CD14-positive monocyte (primary cell): ENCODE results near the gene SYCP3. TPM values are rescaled to one million over a fixed set of nuclear protein-coding genes. Genes with fewer than 3 reads are reported as not detected.
A peak's percentile ranks its signal among the peaks of the same experiment; 100 is the strongest.

Source experiments
- DNase-seq, 3 donors: peaks; one replicate each; pipeline ENCODE4 v3.0.0-alpha.2; 2011 to 2022
- H2AFZ ChIP-seq: 2 replicates; pipeline ENCODE4 v1.6.0; 2012; ENCODE audit warnings: mild to moderate bottlenecking, low read depth, low read length, inconsistent platforms; ENCODE audit not compliant: insufficient read depth, poor library complexity, severe bottlenecking
- H3K27ac ChIP-seq, 2 donors: 1 replicate in 1 of 2; 2 replicates in 1 of 2; pipeline ENCODE4 v1.5.1; 2012 to 2013; ENCODE audit warnings: low read length in 2 of 2, control low read depth in 1 of 2, inconsistent platforms in 1 of 2, low read depth in 1 of 2, mild to moderate bottlenecking in 1 of 2
- H3K27me3 ChIP-seq, 2 donors: one replicate each; pipeline versions ENCODE4 v1.6.0 to v1.6.1; 2011 to 2013; ENCODE audit warnings: low read length in 2 of 2; ENCODE audit not compliant: control insufficient read depth in 2 of 2, insufficient read depth in 2 of 2
- H3K36me3 ChIP-seq, 2 donors: replicated peaks in 1 of 2; 1 replicate in 1 of 2; 2 replicates in 1 of 2; pipeline versions ENCODE4 v1.5.1 to v1.6.1; 2012 to 2013; ENCODE audit warnings: low read length in 2 of 2, control low read depth in 1 of 2, inconsistent platforms in 1 of 2, mild to moderate bottlenecking in 1 of 2; ENCODE audit not compliant: insufficient read depth in 2 of 2, control insufficient read depth in 1 of 2
- H3K4me1 ChIP-seq, 2 donors: 1 replicate in 1 of 2; 2 replicates in 1 of 2; pipeline versions ENCODE4 v1.5.1 to v1.6.1; 2012 to 2013; ENCODE audit warnings: low read length in 2 of 2, control low read depth in 1 of 2, inconsistent platforms in 1 of 2, mild to moderate bottlenecking in 1 of 2, moderate library complexity in 1 of 2; ENCODE audit not compliant: insufficient read depth in 2 of 2, control insufficient read depth in 1 of 2
- H3K4me2 ChIP-seq: replicated peaks from 2 replicates; pipeline ENCODE3; 2012; ENCODE audit warnings: low read length, moderate library complexity, mild to moderate bottlenecking; ENCODE audit not compliant: poor library complexity, severe bottlenecking; ENCODE audit errors: extremely low read depth
- H3K4me3 ChIP-seq, 3 experiments: fragments of 200-600 bp in 1 of 3; sonication (generic) in 1 of 3; replicated peaks in 1 of 3; 1 replicate in 2 of 3; 2 replicates in 1 of 3; pipeline ENCODE4 v1.5.1; 2011 to 2013; ENCODE audit warnings: low read length in 3 of 3, mild to moderate bottlenecking in 3 of 3, control low read depth in 2 of 3, low read depth in 2 of 3, inconsistent platforms in 1 of 3, moderate library complexity in 1 of 3
- H3K79me2 ChIP-seq: 2 replicates; pipeline ENCODE4 v1.6.0; 2012; ENCODE audit warnings: mild to moderate bottlenecking, control low read depth, inconsistent platforms, low read length, moderate library complexity; ENCODE audit not compliant: insufficient read depth
- H3K9ac ChIP-seq: 2 replicates; pipeline ENCODE4 v1.6.0; 2017; ENCODE audit warnings: low read length, mild to moderate bottlenecking; ENCODE audit not compliant: insufficient read depth, poor library complexity, severe bottlenecking
- H3K9me3 ChIP-seq, 2 donors: replicated peaks in 1 of 2; 1 replicate in 1 of 2; 2 replicates in 1 of 2; pipeline versions ENCODE4 v1.5.1 to v1.6.1; 2012 to 2013; ENCODE audit warnings: low read length in 2 of 2, control low read depth in 1 of 2; ENCODE audit not compliant: control insufficient read depth in 1 of 2, insufficient read depth in 1 of 2
- H4K20me1 ChIP-seq: 2 replicates; pipeline ENCODE4 v1.6.0; 2012; ENCODE audit warnings: mild to moderate bottlenecking, low read length, control low read depth, moderate library complexity; ENCODE audit not compliant: insufficient read depth
- H3K27ac Mint-ChIP-seq, 7 donors: one replicate each; pipeline ENCODE4 v1.8.0; 2020; ENCODE audit warnings: mild to moderate bottlenecking in 7 of 7, mixed read lengths in 7 of 7, moderate library complexity in 6 of 7, inconsistent platforms in 2 of 7
- H3K27me3 Mint-ChIP-seq, 3 donors: one replicate each; pipeline ENCODE4 v1.8.0; 2021 to 2022; ENCODE audit warnings: low read depth in 3 of 3, mild to moderate bottlenecking in 3 of 3, mixed read lengths in 3 of 3, moderate library complexity in 3 of 3, inconsistent platforms in 1 of 3
- H3K36me3 Mint-ChIP-seq, 2 donors: one replicate each; pipeline ENCODE4 v1.8.0; 2020; ENCODE audit warnings: mixed read lengths in 2 of 2, inconsistent platforms in 1 of 2, mild to moderate bottlenecking in 1 of 2
- H3K4me1 Mint-ChIP-seq: one replicate; pipeline ENCODE4 v1.8.0; 2020; ENCODE audit warnings: mild to moderate bottlenecking, mixed read lengths
- H3K4me3 Mint-ChIP-seq, 2 donors: one replicate each; pipeline ENCODE4 v1.8.0; 2020; ENCODE audit warnings: mild to moderate bottlenecking in 2 of 2, mixed read lengths in 2 of 2, moderate library complexity in 1 of 2
- H3K9me3 Mint-ChIP-seq, 7 donors: one replicate each; pipeline ENCODE4 v1.8.0; 2020 to 2022; ENCODE audit warnings: mixed read lengths in 7 of 7, mild to moderate bottlenecking in 6 of 7, moderate library complexity in 6 of 7, inconsistent platforms in 2 of 7
- WGBS: methylation state at CpG from one replicate; pipeline ENCODE4 v1.1.5; 2013; ENCODE audit warnings: missing lambda C conversion rate; ENCODE audit not compliant: insufficient coverage; 5-methylcytosine and 5-hydroxymethylcytosine counted together
- intact Hi-C, 2 donors: fragments of 100-400 bp; cut with micrococcal nuclease; formaldehyde crosslinking; loops; one replicate each; pipeline versions ENCODE4 v1.15.0 to v1.15.1; 2023
- polyA plus RNA-seq, 3 donors: library from polyadenylated mRNA; depleted of rRNA in 1 of 3; unstranded in 2 of 3; stranded (reverse) in 1 of 3; fragments of 300-500 nt in 2 of 3; fragments of >200 nt in 1 of 3; fragmentation: Illumina TruSeq in 2 of 3; gene quantifications; 1 replicate in 2 of 3; 2 replicates in 1 of 3; pipeline ENCODE4 v1.2.3, GENCODE V29; 2012 to 2021
- TF ChIP-seq, protein P1 (sequence below): fragments of 200-600 bp; IDR thresholded peaks from one replicate; pipeline ENCODE4 v1.8.0; 2022; ENCODE audit warnings: antibody characterized with exemption, mild to moderate bottlenecking

The SYCP3 gene
- polyA plus RNA-seq, 3 donors = 0.15 TPM; not detected in 2

DNA sequence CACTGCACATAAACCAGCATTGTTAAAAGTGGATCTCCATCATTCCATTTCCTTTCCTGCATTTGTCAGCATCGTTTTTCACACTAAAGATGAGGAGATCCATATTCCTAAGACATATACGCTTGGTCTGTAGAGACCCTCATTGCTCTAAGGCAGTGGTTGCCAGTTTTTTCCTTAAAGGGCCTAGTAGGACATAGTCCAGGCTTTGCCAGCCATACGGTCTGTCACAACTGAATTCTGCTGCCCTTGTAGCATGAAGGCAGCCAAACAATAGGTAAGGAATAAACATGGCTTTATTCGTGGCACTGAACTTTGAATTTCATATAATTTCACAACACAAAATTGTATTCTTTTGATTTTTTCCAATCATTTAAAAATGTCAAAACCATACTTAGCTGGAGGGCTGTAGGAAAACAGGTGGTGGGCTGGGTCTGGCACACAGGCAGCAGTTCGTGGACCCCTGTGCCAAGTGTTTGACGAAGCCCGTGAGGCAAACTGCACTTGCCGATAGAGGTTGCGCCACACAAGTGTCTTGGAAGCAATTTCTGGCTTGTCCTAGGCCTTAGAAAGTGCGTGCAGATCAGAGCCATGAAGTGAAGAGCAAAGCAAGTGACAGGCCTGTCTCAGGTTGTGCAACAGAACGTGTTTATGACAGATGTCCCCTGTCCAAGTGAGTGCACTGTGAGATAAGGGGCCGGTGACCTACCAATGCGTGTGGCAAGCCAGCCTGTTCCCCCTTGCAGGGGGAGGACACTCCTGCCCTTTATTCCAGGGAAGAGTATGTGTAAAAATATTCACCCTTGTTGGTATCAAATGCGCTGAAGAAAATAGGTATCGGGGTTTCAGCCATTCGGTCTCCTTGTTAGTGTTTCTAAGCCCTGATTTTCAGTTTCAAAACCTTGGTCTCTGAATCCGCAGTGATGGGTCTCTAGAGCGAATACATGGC, 42.7 kb downstream of the SYCP3 start:
- Histone ChIP-seq H3K27me3 (no peaks in the 10 kb centered on the region), H3K27ac (peak overlapping the region; percentile 57 to 87), H3K9ac (peak overlapping the region; percentile 87), H3K36me3 (no peaks in the 10 kb centered on the region), H3K4me1 (peaks cover 32 to 53% of the 10 kb centered on the region in 2 donors), H3K4me2 (peak overlapping the region; percentile 85), H3K79me2 (peaks cover 51% of the 10 kb centered on the region), H2AFZ (peak overlapping the region; percentile 95), H3K4me3 (peak overlapping the region; percentile 62 to 94 (median 92)), H4K20me1 (peaks cover 25% of the 10 kb centered on the region), H3K9me3 (no peaks in the 10 kb centered on the region)
- intact Hi-C loops = no loop called here
- peak; percentile 61 to 80 (median 77) for DNase-seq
- TF ChIP-seq, protein P1, sequence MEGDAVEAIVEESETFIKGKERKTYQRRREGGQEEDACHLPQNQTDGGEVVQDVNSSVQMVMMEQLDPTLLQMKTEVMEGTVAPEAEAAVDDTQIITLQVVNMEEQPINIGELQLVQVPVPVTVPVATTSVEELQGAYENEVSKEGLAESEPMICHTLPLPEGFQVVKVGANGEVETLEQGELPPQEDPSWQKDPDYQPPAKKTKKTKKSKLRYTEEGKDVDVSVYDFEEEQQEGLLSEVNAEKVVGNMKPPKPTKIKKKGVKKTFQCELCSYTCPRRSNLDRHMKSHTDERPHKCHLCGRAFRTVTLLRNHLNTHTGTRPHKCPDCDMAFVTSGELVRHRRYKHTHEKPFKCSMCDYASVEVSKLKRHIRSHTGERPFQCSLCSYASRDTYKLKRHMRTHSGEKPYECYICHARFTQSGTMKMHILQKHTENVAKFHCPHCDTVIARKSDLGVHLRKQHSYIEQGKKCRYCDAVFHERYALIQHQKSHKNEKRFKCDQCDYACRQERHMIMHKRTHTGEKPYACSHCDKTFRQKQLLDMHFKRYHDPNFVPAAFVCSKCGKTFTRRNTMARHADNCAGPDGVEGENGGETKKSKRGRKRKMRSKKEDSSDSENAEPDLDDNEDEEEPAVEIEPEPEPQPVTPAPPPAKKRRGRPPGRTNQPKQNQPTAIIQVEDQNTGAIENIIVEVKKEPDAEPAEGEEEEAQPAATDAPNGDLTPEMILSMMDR = no peak
- Mint-ChIP-seq H3K4me3 (peak overlapping the region; percentile 92 to 96), H3K27ac (peak overlapping the region; percentile 83 to 93 (median 90)), H3K9me3 (no peaks in the 10 kb centered on the region), H3K36me3 (no peaks in the 10 kb centered on the region), H3K27me3 (peaks cover 0 to 3% (median 2%) of the 10 kb centered on the region in 3 donors), H3K4me1 (peaks cover 59% of the 10 kb centered on the region)
- 15% methylated on average over 15 of the region's 18 CpGs for WGBS

DNA sequence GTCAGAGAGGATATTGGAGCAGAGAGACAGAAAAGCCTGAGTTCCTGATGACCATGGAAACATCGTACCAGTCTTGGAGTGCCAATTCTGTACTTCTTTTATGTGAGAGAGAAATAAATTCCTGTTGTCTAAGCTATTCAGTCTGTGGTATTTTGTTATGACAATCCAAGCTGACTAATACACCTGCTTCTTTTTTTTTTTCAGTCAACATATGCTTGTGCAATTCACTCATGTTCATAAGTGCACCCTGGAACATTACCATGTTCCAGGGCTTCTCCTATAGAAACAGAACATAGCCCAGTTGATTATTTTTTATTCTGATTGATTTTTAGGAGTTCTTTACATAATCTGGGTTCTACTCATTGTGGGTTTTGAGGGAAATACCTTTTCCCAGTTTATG, 43.6 kb downstream of the SYCP3 start:
- no peaks in the 10 kb centered on the region for H3K9me3 Mint-ChIP-seq
- peaks cover 31 to 45% of the 10 kb centered on the region in 2 donors for H3K4me1 ChIP-seq
- peaks cover 54% of the 10 kb centered on the region for H3K4me1 Mint-ChIP-seq
- peaks cover 43% of the 10 kb centered on the region for H3K79me2 ChIP-seq
- TF ChIP-seq, protein P1 = no peak
- no peak overlapping the region for H3K27ac Mint-ChIP-seq
- no peaks in the 10 kb centered on the region for H3K27me3 ChIP-seq
- WGBS = 100% methylated on average over 1 of the region's 1 CpG
- no peak overlapping the region for H3K9ac ChIP-seq
- H3K36me3 ChIP-seq = no peaks in the 10 kb centered on the region
- no peak overlapping the region for H3K4me3 ChIP-seq
- H3K4me3 Mint-ChIP-seq = no peak overlapping the region
- H3K27me3 Mint-ChIP-seq = peaks cover 0 to 3% (median 2%) of the 10 kb centered on the region in 3 donors
- intact Hi-C loops = no loop called here
- no peaks in the 10 kb centered on the region for H3K9me3 ChIP-seq
- DNase-seq = peak; percentile 9 to 26 (median 23)
- H3K27ac ChIP-seq = no peak overlapping the region
- peaks cover 17% of the 10 kb centered on the region for H4K20me1 ChIP-seq
- no peaks in the 10 kb centered on the region for H3K36me3 Mint-ChIP-seq
- no peak overlapping the region for H2AFZ ChIP-seq
- H3K4me2 ChIP-seq = no peak overlapping the region
